NCI-H1694 (cell line): ENCODE results near the gene SCN1A.
A peak's percentile ranks its signal among the peaks of the same experiment; 100 is the strongest.
"Not testable (repeated sequence)": the region's sequence is repeated elsewhere in the genome, so short reads cannot be mapped to it uniquely, and the experiment has no call there.

Source experiments
- DNase-seq: peaks from one replicate; lab custom pipeline; 2025; lab: John Stamatoyannopoulos, UW

Gene SCN1A

GRCh38 chr2:166081131-166081632, 46.6 kb downstream of the SCN1A start:
- no peak for DNase-seq

- DNase-seq, result no peak
These were observed 53.4 kb downstream of the SCN1A start for GRCh38 chr2:166074430-166074829.

GRCh38 chr2:166074011-166074410, 53.8 kb downstream of the SCN1A start:
- DNase-seq, result no peak

- DNase-seq, result no peak
These were observed 57.6 kb downstream of the SCN1A start for GRCh38 chr2:166070231-166070630.

- DNase-seq, result no peak
These were observed 58.8 kb downstream of the SCN1A start for GRCh38 chr2:166068981-166069380.

- no peak for DNase-seq
These were observed 60.6 kb downstream of the SCN1A start for GRCh38 chr2:166067229-166067628.

- no peak for DNase-seq
These were observed 67.6 kb downstream of the SCN1A start for GRCh38 chr2:166060191-166060590.

- no peak for DNase-seq
These were observed 70.3 kb downstream of the SCN1A start for GRCh38 chr2:166057370-166058164.

GRCh38 chr2:166044853-166045483, 82.9 kb downstream of the SCN1A start:
- DNase-seq, result no peak

- no peak for DNase-seq
These were observed 84.9 kb downstream of the SCN1A start for GRCh38 chr2:166042768-166043390.

GRCh38 chr2:166042356-166042755, 85.5 kb downstream of the SCN1A start:
- no peak for DNase-seq

- DNase-seq, result no peak
These were observed 86.2 kb downstream of the SCN1A start for GRCh38 chr2:166041613-166042012.

- no peak for DNase-seq
These were observed 95.5 kb downstream of the SCN1A start for GRCh38 chr2:166032361-166032760.

GRCh38 chr2:166031054-166031453, 96.8 kb downstream of the SCN1A start:
- DNase-seq, result no peak

- no peak for DNase-seq
These were observed 102.5 kb downstream of the SCN1A start for GRCh38 chr2:166025313-166025712.

GRCh38 chr2:166017208-166017607, 110.6 kb downstream of the SCN1A start:
- DNase-seq, result no peak

- no peak for DNase-seq
These were observed 113.9 kb downstream of the SCN1A start for GRCh38 chr2:166013878-166014277.

GRCh38 chr2:166011660-166012059, 116.2 kb downstream of the SCN1A start:
- DNase-seq, result no peak

- DNase-seq, result no peak
These were observed 127.4 kb downstream of the SCN1A start for GRCh38 chr2:166000401-166000800.

GRCh38 chr2:165990846-165991245, 137.0 kb downstream of the SCN1A start:
- DNase-seq, result no peak

GRCh38 chr2:165989851-165990250, 138.0 kb downstream of the SCN1A start:
- peak; percentile 66 for DNase-seq

- DNase-seq, result no peak
These were observed 142.7 kb downstream of the SCN1A start for GRCh38 chr2:165985120-165985519.

GRCh38 chr2:165972161-165972560, 155.7 kb downstream of the SCN1A start:
- not testable (repeated sequence) for DNase-seq
